ENCODE results near the gene PANK4. TPM values are rescaled to one million over a fixed set of nuclear protein-coding genes. Genes with fewer than 3 reads are reported as not detected.

Gene PANK4
- total RNA-seq, 1 donor from 2014 or later = 42.5 TPM

- no peaks in the 10 kb centered on the region for H3K36me3 Mint-ChIP-seq (ENCODE audit: insufficient read depth)
These were observed 30.2 kb downstream of the PANK4 start for GRCh38 chr1:2496087-2496622.

GRCh38 chr1:2495546-2495945, 30.9 kb downstream of the PANK4 start:
- Mint-ChIP-seq H3K36me3 (ENCODE audit: insufficient read depth) (no peaks in the 10 kb centered on the region), H3K27me3 (peaks cover 9% of the 10 kb centered on the region), H3K4me1 (ENCODE audit: low read depth) (no peaks in the 10 kb centered on the region), H3K4me3 (ENCODE audit: low read depth) (no peak overlapping the region), H3K27ac (no peak overlapping the region), H3K9me3 (ENCODE audit: low read depth) (no peaks in the 10 kb centered on the region)
- no peak for DNase-seq (ENCODE audit: low spot score, unreplicated experiment)
- TF ChIP-seq CTCF (IDR thresholded peaks at IDR 0.05; ENCODE audit: unreplicated experiment) = no peak

More at GRCh38 chr1:2496087-2496622, 30.2 kb downstream of the PANK4 start:
- Mint-ChIP-seq H3K4me3 (ENCODE audit: low read depth) (no peak overlapping the region), H3K9me3 (ENCODE audit: low read depth) (no peaks in the 10 kb centered on the region), H3K27me3 (peaks cover 7% of the 10 kb centered on the region), H3K4me1 (ENCODE audit: low read depth) (no peaks in the 10 kb centered on the region), H3K27ac (no peak overlapping the region)
- no peak for DNase-seq (ENCODE audit: low spot score, unreplicated experiment)
- no peak for TF ChIP-seq CTCF (IDR thresholded peaks at IDR 0.05; ENCODE audit: unreplicated experiment)

GRCh38 chr1:2495026-2495425, 31.4 kb downstream of the PANK4 start:
- no peaks in the 10 kb centered on the region for H3K4me1 Mint-ChIP-seq (ENCODE audit: low read depth)
- H3K27ac Mint-ChIP-seq = no peak overlapping the region
- no peak for DNase-seq (ENCODE audit: low spot score, unreplicated experiment)
- H3K9me3 Mint-ChIP-seq (ENCODE audit: low read depth) = no peaks in the 10 kb centered on the region
- no peak for TF ChIP-seq CTCF (IDR thresholded peaks at IDR 0.05; ENCODE audit: unreplicated experiment)
- peaks cover 9% of the 10 kb centered on the region for H3K27me3 Mint-ChIP-seq
- no peak overlapping the region for H3K4me3 Mint-ChIP-seq (ENCODE audit: low read depth)
- no peaks in the 10 kb centered on the region for H3K36me3 Mint-ChIP-seq (ENCODE audit: insufficient read depth)

GRCh38 chr1:2494323-2494693, 32.1 kb downstream of the PANK4 start:
- no peak for TF ChIP-seq CTCF (IDR thresholded peaks at IDR 0.05; ENCODE audit: unreplicated experiment)
- no peak overlapping the region for H3K27ac Mint-ChIP-seq
- H3K36me3 Mint-ChIP-seq (ENCODE audit: insufficient read depth) = no peaks in the 10 kb centered on the region
- no peaks in the 10 kb centered on the region for H3K9me3 Mint-ChIP-seq (ENCODE audit: low read depth)
- H3K27me3 Mint-ChIP-seq = peaks cover 9% of the 10 kb centered on the region
- no peaks in the 10 kb centered on the region for H3K4me1 Mint-ChIP-seq (ENCODE audit: low read depth)
- no peak for DNase-seq (ENCODE audit: low spot score, unreplicated experiment)
- no peak overlapping the region for H3K4me3 Mint-ChIP-seq (ENCODE audit: low read depth)

- peaks cover 11% of the 10 kb centered on the region for H3K27me3 Mint-ChIP-seq
- TF ChIP-seq CTCF (IDR thresholded peaks at IDR 0.05; ENCODE audit: unreplicated experiment) = no peak
- H3K4me1 Mint-ChIP-seq (ENCODE audit: low read depth) = no peaks in the 10 kb centered on the region
- DNase-seq (ENCODE audit: low spot score, unreplicated experiment) = no peak
- H3K27ac Mint-ChIP-seq = no peak overlapping the region
- H3K36me3 Mint-ChIP-seq (ENCODE audit: insufficient read depth) = no peaks in the 10 kb centered on the region
- peaks cover 2% of the 10 kb centered on the region for H3K9me3 Mint-ChIP-seq (ENCODE audit: low read depth)
- no peak overlapping the region for H3K4me3 Mint-ChIP-seq (ENCODE audit: low read depth)
These were observed 32.6 kb downstream of the PANK4 start for GRCh38 chr1:2493691-2494322.

Measured in progenitor cell of endocrine pancreas (in vitro differentiated cells).